DND-41 (cell line): ENCODE data around the gene COL19A1.

Experiments
- ATAC-seq: fragments of 200-7000 bp; cut with Tn5 transposase; 3 replicates; pipeline ENCODE4 v1.9.1; 2021; ENCODE audit warnings: low read depth; ENCODE audit not compliant: insufficient read depth
- DNase-seq: peaks from one replicate; pipeline ENCODE4 v3.0.0-alpha.2; 2020
- H2AFZ ChIP-seq: 2 replicates; pipeline ENCODE4 v1.6.0; 2012; ENCODE audit warnings: low read depth, low read length
- H3K27ac ChIP-seq: 2 replicates; pipeline ENCODE4 v1.5.1; 2012; ENCODE audit warnings: low read length, inconsistent platforms
- H3K27me3 ChIP-seq: fragments of 200-600 bp; sonication (generic); 2 replicates; pipeline ENCODE4 v1.6.0; 2012; ENCODE audit warnings: low read length, mild to moderate bottlenecking, inconsistent platforms; ENCODE audit not compliant: insufficient read depth, poor library complexity
- H3K36me3 ChIP-seq: 2 replicates; pipeline ENCODE4 v1.5.1; 2012; ENCODE audit warnings: low read length, inconsistent platforms; ENCODE audit not compliant: insufficient read depth
- H3K4me1 ChIP-seq: 2 replicates; pipeline ENCODE4 v1.5.1; 2012; ENCODE audit warnings: mild to moderate bottlenecking, low read length; ENCODE audit not compliant: insufficient read depth
- H3K4me2 ChIP-seq: 2 replicates; pipeline ENCODE4 v1.6.0; 2012; ENCODE audit warnings: mild to moderate bottlenecking, moderate library complexity, low read length, inconsistent platforms; ENCODE audit not compliant: insufficient read depth
- H3K4me3 ChIP-seq, 2 experiments: fragments of 200-600 bp in 1 of 2; shearing (Covaris generic) in 1 of 2; 2 replicates each; pipeline ENCODE4 v1.5.1; 2012 to 2016; ENCODE audit warnings: inconsistent platforms in 2 of 2, low read length in 2 of 2, mild to moderate bottlenecking in 2 of 2, low read depth in 1 of 2, moderate library complexity in 1 of 2
- H3K79me2 ChIP-seq: 2 replicates; pipeline ENCODE4 v1.6.0; 2012; ENCODE audit warnings: low read length, inconsistent platforms; ENCODE audit not compliant: insufficient read depth
- H3K9ac ChIP-seq: 2 replicates; pipeline ENCODE4 v1.6.0; 2012; ENCODE audit warnings: low read depth, mild to moderate bottlenecking, inconsistent platforms, low read length, moderate library complexity
- H3K9me3 ChIP-seq: 2 replicates; pipeline ENCODE4 v1.5.1; 2012; ENCODE audit warnings: low read length, moderate library complexity, mild to moderate bottlenecking, inconsistent platforms; ENCODE audit not compliant: insufficient read depth, severe bottlenecking
- H4K20me1 ChIP-seq: 2 replicates; pipeline ENCODE4 v1.6.0; 2012; ENCODE audit warnings: low read length; ENCODE audit not compliant: insufficient read depth
- CTCF ChIP-seq: IDR thresholded peaks from 2 replicates; pipeline ENCODE4 v1.5.1; 2012; ENCODE audit warnings: borderline replicate concordance, low read length, moderate library complexity, mild to moderate bottlenecking; ENCODE audit not compliant: poor library complexity, severe bottlenecking; ENCODE audit errors: extremely low read depth
- EZH2 ChIP-seq: IDR thresholded peaks from 3 replicates; pipeline ENCODE4 v1.6.1; 2012; ENCODE audit warnings: borderline replicate concordance, low read depth, mild to moderate bottlenecking, moderate library complexity, low read length, inconsistent platforms; ENCODE audit not compliant: severe bottlenecking

Gene COL19A1

DNA sequence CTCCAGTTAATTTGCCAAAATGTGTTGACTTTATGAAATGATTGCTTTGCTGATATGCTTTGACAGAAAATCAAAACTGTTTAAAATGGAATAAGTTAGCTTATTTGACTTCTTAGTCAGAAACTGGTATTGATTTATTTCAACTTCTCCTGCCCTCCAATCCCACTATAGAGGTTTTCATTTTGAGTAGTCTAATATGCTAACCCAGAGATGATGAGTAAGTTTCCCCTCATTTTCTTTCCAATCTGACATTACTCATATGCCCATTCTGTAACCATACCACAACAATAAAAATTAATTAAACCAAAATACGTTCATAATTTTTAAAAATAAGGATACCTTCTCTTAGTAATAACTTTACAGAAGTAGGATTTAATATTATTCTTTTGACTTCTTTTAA is 78.8 kb downstream of the COL19A1 start:
- DNase-seq (no peak), ATAC-seq (no peak)
- Histone ChIP-seq H3K79me2 (no peaks in the 10 kb centered on the region), H3K27me3 (no peaks in the 10 kb centered on the region), H3K27ac (no peak overlapping the region), H3K9me3 (no peaks in the 10 kb centered on the region), H4K20me1 (no peaks in the 10 kb centered on the region), H2AFZ (no peak overlapping the region), H3K4me2 (no peak overlapping the region), H3K4me1 (no peaks in the 10 kb centered on the region), H3K4me3 (no peak overlapping the region), H3K9ac (no peak overlapping the region), H3K36me3 (no peaks in the 10 kb centered on the region)
- TF ChIP-seq CTCF: no peak
- TF ChIP-seq EZH2: no peak

DNA sequence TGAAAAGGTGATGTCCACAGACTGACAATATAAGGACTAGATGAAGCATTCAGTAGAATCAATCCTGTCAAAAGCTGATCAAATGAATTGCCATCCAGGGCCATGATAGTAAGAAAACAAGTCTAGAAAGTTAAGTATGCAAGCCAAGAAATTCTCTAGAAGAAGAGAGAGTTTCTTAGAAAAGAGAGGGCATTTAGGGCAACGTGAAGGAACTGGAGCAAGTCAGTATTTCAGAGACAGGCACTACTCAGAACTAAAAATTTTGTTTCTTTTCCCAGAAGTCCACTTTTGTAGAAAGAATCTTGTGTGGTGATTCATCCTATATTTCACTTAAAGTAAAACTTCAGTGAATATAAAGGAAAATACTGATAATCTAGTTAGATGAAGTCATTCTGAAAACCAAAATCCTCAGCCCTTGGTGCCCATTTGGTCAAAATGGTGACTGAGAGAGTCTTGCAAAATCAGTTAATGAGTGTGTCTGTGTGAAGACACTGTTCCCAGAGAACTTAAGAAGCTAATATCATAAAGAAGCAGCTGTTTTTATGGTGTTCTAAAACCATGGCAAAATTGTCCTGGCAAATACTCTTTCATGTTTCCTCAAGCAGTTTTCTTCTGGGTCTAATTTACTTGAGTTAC is 82.2 kb downstream of the COL19A1 start:
- DNase-seq: no peak
- Histone ChIP-seq H3K4me3 (no peak overlapping the region), H3K4me2 (no peak overlapping the region), H3K9ac (no peak overlapping the region), H3K27ac (no peak overlapping the region), H2AFZ (no peak overlapping the region), H3K4me1 (no peaks in the 10 kb centered on the region), H3K79me2 (no peaks in the 10 kb centered on the region), H4K20me1 (no peaks in the 10 kb centered on the region), H3K27me3 (no peaks in the 10 kb centered on the region), H3K9me3 (no peaks in the 10 kb centered on the region), H3K36me3 (no peaks in the 10 kb centered on the region)
- no peak for TF ChIP-seq CTCF
- no peak for TF ChIP-seq EZH2
- ATAC-seq: no peak

- H2AFZ ChIP-seq: no peak overlapping the region
- H3K36me3 ChIP-seq: no peaks in the 10 kb centered on the region
- H3K27ac ChIP-seq: no peak overlapping the region
- H3K9ac ChIP-seq: no peak overlapping the region
- TF ChIP-seq EZH2 (no peak), CTCF (no peak)
- H3K27me3 ChIP-seq: no peaks in the 10 kb centered on the region
- no peaks in the 10 kb centered on the region for H3K9me3 ChIP-seq
- H3K4me2 ChIP-seq: no peak overlapping the region
- no peaks in the 10 kb centered on the region for H3K79me2 ChIP-seq
- DNase-seq (no peak), ATAC-seq (no peak)
- no peaks in the 10 kb centered on the region for H4K20me1 ChIP-seq
- H3K4me1 ChIP-seq: no peaks in the 10 kb centered on the region
- no peak overlapping the region for H3K4me3 ChIP-seq
Measured at GRCh38 chr6:69953491-69953890, 87.1 kb downstream of the COL19A1 start.
